GM23338 (cell line): ENCODE data around the gene TADA2A. TPM values are rescaled to one million over a fixed set of nuclear protein-coding genes. Genes with fewer than 3 reads are reported as not detected.

ENCODE experiments used
- ATAC-seq: fragments of 200-7000 bp; cut with Tn5 transposase; 3 replicates; pipeline ENCODE4 v1.9.1; 2020
- DNase-seq: peaks from one replicate; pipeline ENCODE4 v3.0.0-alpha.2; 2015; ENCODE audit warnings: low spot score
- H2AFZ ChIP-seq: fragments of 200-600 bp; sonication (generic); 2 replicates; pipeline ENCODE4 v1.8.0; 2016; ENCODE audit warnings: antibody characterized with exemption, mild to moderate bottlenecking, moderate library complexity
- H3F3A ChIP-seq: fragments of 200-600 bp; sonication (generic); replicated peaks from 2 replicates; pipeline ENCODE4 v1.8.0; 2017; ENCODE audit warnings: antibody characterized with exemption, mixed run types, low read depth
- H3K27ac ChIP-seq: fragments of 200-600 bp; sonication (generic); 2 replicates; pipeline ENCODE4 v1.6.1; 2016; ENCODE audit warnings: low read depth
- H3K27me3 ChIP-seq: fragments of 200-600 bp; sonication (generic); 2 replicates; pipeline ENCODE4 v1.8.0; 2016; ENCODE audit warnings: mild to moderate bottlenecking, mixed run types, moderate library complexity; ENCODE audit not compliant: insufficient read depth
- H3K36me3 ChIP-seq: fragments of 200-600 bp; sonication (generic); 2 replicates; pipeline ENCODE4 v1.8.0; 2016; ENCODE audit warnings: mild to moderate bottlenecking; ENCODE audit not compliant: insufficient read depth
- H3K4me1 ChIP-seq: fragments of 200-600 bp; sonication (generic); 2 replicates; pipeline ENCODE4 v1.8.0; 2016; ENCODE audit warnings: mild to moderate bottlenecking, moderate library complexity; ENCODE audit not compliant: insufficient read depth
- H3K4me2 ChIP-seq: fragments of 200-600 bp; sonication (generic); 2 replicates; pipeline ENCODE4 v1.7.1; 2017; ENCODE audit warnings: mixed run types
- H3K4me3 ChIP-seq: fragments of 200-600 bp; sonication (generic); 2 replicates; pipeline ENCODE4 v1.6.1; 2016; ENCODE audit warnings: mixed run types
- H3K79me2 ChIP-seq: fragments of 200-600 bp; sonication (generic); replicated peaks from 2 replicates; pipeline ENCODE4 v1.8.0; 2017; ENCODE audit warnings: mild to moderate bottlenecking; ENCODE audit not compliant: insufficient read depth
- H3K9me2 ChIP-seq: fragments of 200-600 bp; sonication (generic); 2 replicates; pipeline ENCODE4 v1.8.0; 2017; ENCODE audit not compliant: insufficient read depth
- H4K20me1 ChIP-seq: fragments of 200-600 bp; sonication (generic); replicated peaks from 2 replicates; pipeline ENCODE4 v1.8.0; 2017; ENCODE audit warnings: mild to moderate bottlenecking; ENCODE audit not compliant: insufficient read depth
- H3K27ac Mint-ChIP-seq: 2 replicates; pipeline ENCODE4 v1.8.0; 2020; ENCODE audit warnings: inconsistent platforms, mild to moderate bottlenecking, moderate library complexity, mixed read lengths
- H3K27me3 Mint-ChIP-seq: 3 replicates; pipeline ENCODE4 v1.8.0; 2022; ENCODE audit warnings: low read depth, mild to moderate bottlenecking, moderate library complexity, mixed read lengths, inconsistent platforms; ENCODE audit not compliant: insufficient read depth, poor library complexity
- H3K36me3 Mint-ChIP-seq: 3 replicates; pipeline ENCODE4 v1.8.0; 2021; ENCODE audit warnings: low read depth, mild to moderate bottlenecking, inconsistent platforms, moderate library complexity, mixed read lengths
- H3K4me1 Mint-ChIP-seq: 3 replicates; pipeline ENCODE4 v1.8.0; 2020; ENCODE audit warnings: mild to moderate bottlenecking, inconsistent platforms, mixed read lengths
- H3K4me3 Mint-ChIP-seq: 3 replicates; pipeline ENCODE4 v1.8.0; 2021; ENCODE audit warnings: moderate library complexity, mild to moderate bottlenecking, inconsistent platforms, mixed read lengths
- H3K9me3 Mint-ChIP-seq: 3 replicates; pipeline ENCODE4 v1.8.0; 2020; ENCODE audit warnings: moderate library complexity, mild to moderate bottlenecking, inconsistent platforms, mixed read lengths
- CREB1 ChIP-seq: fragments of 250-450 bp; sonication (Bioruptor Pico); IDR thresholded peaks from 2 replicates; pipeline ENCODE4 v1.5.0; 2020; ENCODE audit warnings: low read depth, mild to moderate bottlenecking, moderate library complexity
- EZH2 ChIP-seq: fragments of 200-600 bp; sonication (generic); IDR thresholded peaks from one replicate; pipeline ENCODE4 v1.8.0; 2017; ENCODE audit warnings: antibody characterized with exemption, mild to moderate bottlenecking, low read depth; ENCODE audit not compliant: unreplicated experiment
- EZH2phosphoT487 ChIP-seq: fragments of 200-600 bp; sonication (generic); IDR thresholded peaks from one replicate; pipeline ENCODE4 v1.8.1; 2018; ENCODE audit warnings: antibody characterized with exemption; ENCODE audit not compliant: unreplicated experiment
- JUNB ChIP-seq: IDR thresholded peaks from one replicate; pipeline ENCODE4 v1.6.1; 2016; ENCODE audit warnings: antibody characterized with exemption; ENCODE audit not compliant: unreplicated experiment
- NANOG ChIP-seq: IDR thresholded peaks from 2 replicates; pipeline ENCODE4 v1.6.1; 2016; ENCODE audit warnings: antibody characterized with exemption, borderline replicate concordance
- POLR2AphosphoS5 ChIP-seq: IDR thresholded peaks from 2 replicates; pipeline ENCODE4 v1.6.1; 2016; ENCODE audit warnings: antibody characterized with exemption, low read depth
- STAT1 ChIP-seq: IDR thresholded peaks from one replicate; pipeline ENCODE4 v1.6.1; 2016; ENCODE audit warnings: antibody characterized with exemption; ENCODE audit not compliant: unreplicated experiment
- ZNF114 ChIP-seq: fragments of 250-450 bp; sonication (Bioruptor Pico); IDR thresholded peaks from 2 replicates; pipeline ENCODE4 v1.5.0; 2020; ENCODE audit warnings: mild to moderate bottlenecking, moderate library complexity
- ZNF331 ChIP-seq: fragments of 250-450 bp; sonication (Bioruptor Pico); IDR thresholded peaks from 2 replicates; pipeline ENCODE4 v1.5.0; 2020; ENCODE audit warnings: low read depth, mild to moderate bottlenecking, moderate library complexity
- polyA plus RNA-seq: library from polyadenylated mRNA; unstranded; fragments of >200 nt; fragmentation: Nextera tagmentation; extraction: Ambion mirVana; gene quantifications from 2 replicates; pipeline ENCODE4 v1.2.1, GENCODE V29; 2016
- total RNA-seq: library from RNA; depleted of rRNA; stranded (reverse); fragments of >200 nt; shearing (Covaris generic); gene quantifications from 2 replicates; pipeline ENCODE4 v1.2.3, GENCODE V29; 2014
- TF ChIP-seq, protein P1 (sequence below): fragments of 250-450 bp; sonication (Bioruptor Pico); IDR thresholded peaks from 2 replicates; pipeline ENCODE4 v1.5.0; 2020; ENCODE audit warnings: mild to moderate bottlenecking, moderate library complexity
- TF ChIP-seq, protein P2 (sequence below): IDR thresholded peaks from 2 replicates; pipeline ENCODE4 v1.6.1; 2016; ENCODE audit warnings: antibody characterized with exemption
- TF ChIP-seq, protein P3 (sequence below): IDR thresholded peaks from one replicate; pipeline ENCODE4 v1.6.1; 2018; ENCODE audit warnings: antibody characterized with exemption; ENCODE audit not compliant: unreplicated experiment
- TF ChIP-seq, protein P4 (sequence below), 2 experiments: fragments of 200-600 bp in 1 of 2; sonication (generic) in 1 of 2; conservative IDR thresholded peaks; 2 replicates each; pipeline versions ENCODE4 v1.5.1 to v1.6.1; 2016 to 2017; ENCODE audit warnings: antibody characterized with exemption in 2 of 2, low read depth in 2 of 2, mild to moderate bottlenecking in 2 of 2, moderate library complexity in 1 of 2

TADA2A gene
- total and polyA plus RNA-seq, 2 experiments from 2014 or later, result 14.5 to 17.1 TPM

GRCh38 chr17:37450112-37450511 is 43.4 kb downstream of the TADA2A start:
- H3K9me3 Mint-ChIP-seq, result no peaks in the 10 kb centered on the region
- peak overlapping the region; percentile 37; the same call in 1 of the 2 replicates for H3K27ac Mint-ChIP-seq
- ATAC-seq, result no peak

More at GRCh38 chr17:37450112-37450511, 43.4 kb downstream of the TADA2A start:
- no peak overlapping the region for H2AFZ ChIP-seq
- H3K27me3 ChIP-seq, result no peaks in the 10 kb centered on the region
- TF ChIP-seq, protein P1, sequence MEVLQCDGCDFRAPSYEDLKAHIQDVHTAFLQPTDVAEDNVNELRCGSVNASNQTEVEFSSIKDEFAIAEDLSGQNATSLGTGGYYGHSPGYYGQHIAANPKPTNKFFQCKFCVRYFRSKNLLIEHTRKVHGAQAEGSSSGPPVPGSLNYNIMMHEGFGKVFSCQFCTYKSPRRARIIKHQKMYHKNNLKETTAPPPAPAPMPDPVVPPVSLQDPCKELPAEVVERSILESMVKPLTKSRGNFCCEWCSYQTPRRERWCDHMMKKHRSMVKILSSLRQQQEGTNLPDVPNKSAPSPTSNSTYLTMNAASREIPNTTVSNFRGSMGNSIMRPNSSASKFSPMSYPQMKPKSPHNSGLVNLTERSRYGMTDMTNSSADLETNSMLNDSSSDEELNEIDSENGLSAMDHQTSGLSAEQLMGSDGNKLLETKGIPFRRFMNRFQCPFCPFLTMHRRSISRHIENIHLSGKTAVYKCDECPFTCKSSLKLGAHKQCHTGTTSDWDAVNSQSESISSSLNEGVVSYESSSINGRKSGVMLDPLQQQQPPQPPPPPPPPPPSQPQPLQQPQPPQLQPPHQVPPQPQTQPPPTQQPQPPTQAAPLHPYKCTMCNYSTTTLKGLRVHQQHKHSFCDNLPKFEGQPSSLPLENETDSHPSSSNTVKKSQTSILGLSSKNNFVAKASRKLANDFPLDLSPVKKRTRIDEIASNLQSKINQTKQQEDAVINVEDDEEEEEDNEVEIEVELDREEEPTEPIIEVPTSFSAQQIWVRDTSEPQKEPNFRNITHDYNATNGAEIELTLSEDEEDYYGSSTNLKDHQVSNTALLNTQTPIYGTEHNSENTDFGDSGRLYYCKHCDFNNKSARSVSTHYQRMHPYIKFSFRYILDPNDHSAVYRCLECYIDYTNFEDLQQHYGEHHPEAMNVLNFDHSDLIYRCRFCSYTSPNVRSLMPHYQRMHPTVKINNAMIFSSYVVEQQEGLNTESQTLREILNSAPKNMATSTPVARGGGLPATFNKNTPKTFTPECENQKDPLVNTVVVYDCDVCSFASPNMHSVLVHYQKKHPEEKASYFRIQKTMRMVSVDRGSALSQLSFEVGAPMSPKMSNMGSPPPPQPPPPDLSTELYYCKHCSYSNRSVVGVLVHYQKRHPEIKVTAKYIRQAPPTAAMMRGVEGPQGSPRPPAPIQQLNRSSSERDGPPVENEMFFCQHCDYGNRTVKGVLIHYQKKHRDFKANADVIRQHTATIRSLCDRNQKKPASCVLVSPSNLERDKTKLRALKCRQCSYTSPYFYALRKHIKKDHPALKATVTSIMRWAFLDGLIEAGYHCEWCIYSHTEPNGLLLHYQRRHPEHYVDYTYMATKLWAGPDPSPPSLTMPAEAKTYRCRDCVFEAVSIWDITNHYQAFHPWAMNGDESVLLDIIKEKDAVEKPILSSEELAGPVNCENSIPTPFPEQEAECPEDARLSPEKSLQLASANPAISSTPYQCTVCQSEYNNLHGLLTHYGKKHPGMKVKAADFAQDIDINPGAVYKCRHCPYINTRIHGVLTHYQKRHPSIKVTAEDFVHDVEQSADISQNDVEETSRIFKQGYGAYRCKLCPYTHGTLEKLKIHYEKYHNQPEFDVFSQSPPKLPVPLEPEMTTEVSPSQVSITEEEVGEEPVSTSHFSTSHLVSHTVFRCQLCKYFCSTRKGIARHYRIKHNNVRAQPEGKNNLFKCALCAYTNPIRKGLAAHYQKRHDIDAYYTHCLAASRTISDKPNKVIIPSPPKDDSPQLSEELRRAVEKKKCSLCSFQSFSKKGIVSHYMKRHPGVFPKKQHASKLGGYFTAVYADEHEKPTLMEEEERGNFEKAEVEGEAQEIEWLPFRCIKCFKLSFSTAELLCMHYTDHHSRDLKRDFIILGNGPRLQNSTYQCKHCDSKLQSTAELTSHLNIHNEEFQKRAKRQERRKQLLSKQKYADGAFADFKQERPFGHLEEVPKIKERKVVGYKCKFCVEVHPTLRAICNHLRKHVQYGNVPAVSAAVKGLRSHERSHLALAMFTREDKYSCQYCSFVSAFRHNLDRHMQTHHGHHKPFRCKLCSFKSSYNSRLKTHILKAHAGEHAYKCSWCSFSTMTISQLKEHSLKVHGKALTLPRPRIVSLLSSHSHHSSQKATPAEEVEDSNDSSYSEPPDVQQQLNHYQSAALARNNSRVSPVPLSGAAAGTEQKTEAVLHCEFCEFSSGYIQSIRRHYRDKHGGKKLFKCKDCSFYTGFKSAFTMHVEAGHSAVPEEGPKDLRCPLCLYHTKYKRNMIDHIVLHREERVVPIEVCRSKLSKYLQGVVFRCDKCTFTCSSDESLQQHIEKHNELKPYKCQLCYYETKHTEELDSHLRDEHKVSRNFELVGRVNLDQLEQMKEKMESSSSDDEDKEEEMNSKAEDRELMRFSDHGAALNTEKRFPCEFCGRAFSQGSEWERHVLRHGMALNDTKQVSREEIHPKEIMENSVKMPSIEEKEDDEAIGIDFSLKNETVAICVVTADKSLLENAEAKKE (CRISPR knock-in tag), result no peak
- TF ChIP-seq EZH2phosphoT487, result no peak
- TF ChIP-seq STAT1, result no peak
- TF ChIP-seq, protein P2, sequence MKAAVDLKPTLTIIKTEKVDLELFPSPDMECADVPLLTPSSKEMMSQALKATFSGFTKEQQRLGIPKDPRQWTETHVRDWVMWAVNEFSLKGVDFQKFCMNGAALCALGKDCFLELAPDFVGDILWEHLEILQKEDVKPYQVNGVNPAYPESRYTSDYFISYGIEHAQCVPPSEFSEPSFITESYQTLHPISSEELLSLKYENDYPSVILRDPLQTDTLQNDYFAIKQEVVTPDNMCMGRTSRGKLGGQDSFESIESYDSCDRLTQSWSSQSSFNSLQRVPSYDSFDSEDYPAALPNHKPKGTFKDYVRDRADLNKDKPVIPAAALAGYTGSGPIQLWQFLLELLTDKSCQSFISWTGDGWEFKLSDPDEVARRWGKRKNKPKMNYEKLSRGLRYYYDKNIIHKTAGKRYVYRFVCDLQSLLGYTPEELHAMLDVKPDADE, result no peak
- no peak for TF ChIP-seq NANOG
- TF ChIP-seq, protein P3, sequence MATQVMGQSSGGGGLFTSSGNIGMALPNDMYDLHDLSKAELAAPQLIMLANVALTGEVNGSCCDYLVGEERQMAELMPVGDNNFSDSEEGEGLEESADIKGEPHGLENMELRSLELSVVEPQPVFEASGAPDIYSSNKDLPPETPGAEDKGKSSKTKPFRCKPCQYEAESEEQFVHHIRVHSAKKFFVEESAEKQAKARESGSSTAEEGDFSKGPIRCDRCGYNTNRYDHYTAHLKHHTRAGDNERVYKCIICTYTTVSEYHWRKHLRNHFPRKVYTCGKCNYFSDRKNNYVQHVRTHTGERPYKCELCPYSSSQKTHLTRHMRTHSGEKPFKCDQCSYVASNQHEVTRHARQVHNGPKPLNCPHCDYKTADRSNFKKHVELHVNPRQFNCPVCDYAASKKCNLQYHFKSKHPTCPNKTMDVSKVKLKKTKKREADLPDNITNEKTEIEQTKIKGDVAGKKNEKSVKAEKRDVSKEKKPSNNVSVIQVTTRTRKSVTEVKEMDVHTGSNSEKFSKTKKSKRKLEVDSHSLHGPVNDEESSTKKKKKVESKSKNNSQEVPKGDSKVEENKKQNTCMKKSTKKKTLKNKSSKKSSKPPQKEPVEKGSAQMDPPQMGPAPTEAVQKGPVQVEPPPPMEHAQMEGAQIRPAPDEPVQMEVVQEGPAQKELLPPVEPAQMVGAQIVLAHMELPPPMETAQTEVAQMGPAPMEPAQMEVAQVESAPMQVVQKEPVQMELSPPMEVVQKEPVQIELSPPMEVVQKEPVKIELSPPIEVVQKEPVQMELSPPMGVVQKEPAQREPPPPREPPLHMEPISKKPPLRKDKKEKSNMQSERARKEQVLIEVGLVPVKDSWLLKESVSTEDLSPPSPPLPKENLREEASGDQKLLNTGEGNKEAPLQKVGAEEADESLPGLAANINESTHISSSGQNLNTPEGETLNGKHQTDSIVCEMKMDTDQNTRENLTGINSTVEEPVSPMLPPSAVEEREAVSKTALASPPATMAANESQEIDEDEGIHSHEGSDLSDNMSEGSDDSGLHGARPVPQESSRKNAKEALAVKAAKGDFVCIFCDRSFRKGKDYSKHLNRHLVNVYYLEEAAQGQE, result no peak
- TF ChIP-seq ZNF331 (CRISPR knock-in tag), result no peak
- no peak for TF ChIP-seq CREB1 (CRISPR knock-in tag)
- TF ChIP-seq, protein P4, sequence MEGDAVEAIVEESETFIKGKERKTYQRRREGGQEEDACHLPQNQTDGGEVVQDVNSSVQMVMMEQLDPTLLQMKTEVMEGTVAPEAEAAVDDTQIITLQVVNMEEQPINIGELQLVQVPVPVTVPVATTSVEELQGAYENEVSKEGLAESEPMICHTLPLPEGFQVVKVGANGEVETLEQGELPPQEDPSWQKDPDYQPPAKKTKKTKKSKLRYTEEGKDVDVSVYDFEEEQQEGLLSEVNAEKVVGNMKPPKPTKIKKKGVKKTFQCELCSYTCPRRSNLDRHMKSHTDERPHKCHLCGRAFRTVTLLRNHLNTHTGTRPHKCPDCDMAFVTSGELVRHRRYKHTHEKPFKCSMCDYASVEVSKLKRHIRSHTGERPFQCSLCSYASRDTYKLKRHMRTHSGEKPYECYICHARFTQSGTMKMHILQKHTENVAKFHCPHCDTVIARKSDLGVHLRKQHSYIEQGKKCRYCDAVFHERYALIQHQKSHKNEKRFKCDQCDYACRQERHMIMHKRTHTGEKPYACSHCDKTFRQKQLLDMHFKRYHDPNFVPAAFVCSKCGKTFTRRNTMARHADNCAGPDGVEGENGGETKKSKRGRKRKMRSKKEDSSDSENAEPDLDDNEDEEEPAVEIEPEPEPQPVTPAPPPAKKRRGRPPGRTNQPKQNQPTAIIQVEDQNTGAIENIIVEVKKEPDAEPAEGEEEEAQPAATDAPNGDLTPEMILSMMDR (conservative IDR thresholded peaks at IDR 0.05; ENCODE audit: low read depth in 2 of 2), result no peak
- TF ChIP-seq EZH2, result no peak
- TF ChIP-seq JUNB, result no peak
- no peak for TF ChIP-seq ZNF114 (CRISPR knock-in tag)
- TF ChIP-seq POLR2AphosphoS5, result no peak
- peak overlapping the region; percentile 64 for H3K27ac ChIP-seq
- H4K20me1 ChIP-seq, result no peaks in the 10 kb centered on the region
- H3K4me1 ChIP-seq, result peaks cover 5% of the 10 kb centered on the region; the same call in 1 of the 2 replicates
- Mint-ChIP-seq H3K27me3 (peaks cover 3% of the 10 kb centered on the region), H3K4me1 (peaks cover 17% of the 10 kb centered on the region; the same call in 2 of the 3 replicates), H3K36me3 (peaks cover 33% of the 10 kb centered on the region; the same call in 2 of the 3 replicates), H3K4me3 (no peak overlapping the region)
- no peaks in the 10 kb centered on the region for H3K9me2 ChIP-seq
- H3K4me2 ChIP-seq, result no peak overlapping the region
- no peaks in the 10 kb centered on the region; the same call in none of the 2 replicates for H3F3A ChIP-seq
- no peaks in the 10 kb centered on the region; the same call in 1 of the 2 replicates for H3K79me2 ChIP-seq
- DNase-seq, result no peak
- no peaks in the 10 kb centered on the region; the same call in 1 of the 2 replicates for H3K36me3 ChIP-seq
- H3K4me3 ChIP-seq, result no peak overlapping the region
